GM18507 (cell line): ENCODE measurements around the gene PCSK6.

Experiments
- DNase-seq: peaks from one replicate; pipeline ENCODE4 v3.0.0; 2011; ENCODE audit warnings: low read depth; ENCODE audit not compliant: insufficient read length; ENCODE audit errors: extremely low spot score
- FAIRE-seq: peaks from 2 replicates; lab custom pipeline; 2011; peaks lifted over from hg19 to GRCh38; lab: Jason Lieb, UNC

PCSK6 gene

GRCh38 chr15:101326026-101326315 is 163.5 kb downstream of the PCSK6 start:
- DNase-seq (no peak), FAIRE-seq (no peak)

GRCh38 chr15:101325263-101326025 is 164.1 kb downstream of the PCSK6 start:
- FAIRE-seq (no peak), DNase-seq (no peak)

- no peak for FAIRE-seq
- DNase-seq: no peak
Observed at GRCh38 chr15:101324524-101325177, 164.9 kb downstream of the PCSK6 start.

DNA sequence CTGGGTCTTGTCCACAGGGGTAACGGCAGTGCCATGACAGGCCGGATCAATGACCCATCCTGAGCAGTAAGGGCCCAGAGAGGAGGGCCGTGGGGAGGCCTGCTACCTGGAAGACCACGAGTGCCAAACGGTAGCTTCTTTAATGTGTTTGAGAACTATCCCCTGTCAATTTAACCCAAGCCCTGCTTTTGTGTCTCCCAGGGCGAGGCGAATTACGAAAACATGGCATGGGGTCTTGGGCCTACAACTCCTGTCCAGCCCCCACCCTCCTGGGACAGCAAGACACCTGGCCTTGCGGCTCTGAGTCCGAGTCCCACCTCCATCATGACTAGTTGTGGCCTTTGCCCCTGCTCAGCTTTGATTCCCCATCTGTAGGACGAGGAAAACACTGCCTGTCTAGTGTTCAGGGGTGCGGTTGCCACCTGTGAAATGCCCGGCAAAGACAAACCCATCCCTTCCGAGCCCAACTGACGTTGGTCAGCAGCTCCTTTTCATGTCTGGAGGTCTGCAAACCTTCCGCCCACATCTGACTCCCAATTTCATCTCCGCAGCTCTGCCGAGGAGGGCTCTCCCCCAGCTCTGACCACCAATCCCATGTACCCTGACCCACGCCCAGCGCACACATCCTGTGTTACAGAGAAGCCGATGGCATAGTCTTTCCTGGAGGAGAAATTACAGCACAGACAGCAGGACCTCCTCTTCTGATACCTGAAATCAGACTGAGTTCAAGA is 165.5 kb downstream of the PCSK6 start:
- FAIRE-seq (no peak), DNase-seq (no peak)

DNA sequence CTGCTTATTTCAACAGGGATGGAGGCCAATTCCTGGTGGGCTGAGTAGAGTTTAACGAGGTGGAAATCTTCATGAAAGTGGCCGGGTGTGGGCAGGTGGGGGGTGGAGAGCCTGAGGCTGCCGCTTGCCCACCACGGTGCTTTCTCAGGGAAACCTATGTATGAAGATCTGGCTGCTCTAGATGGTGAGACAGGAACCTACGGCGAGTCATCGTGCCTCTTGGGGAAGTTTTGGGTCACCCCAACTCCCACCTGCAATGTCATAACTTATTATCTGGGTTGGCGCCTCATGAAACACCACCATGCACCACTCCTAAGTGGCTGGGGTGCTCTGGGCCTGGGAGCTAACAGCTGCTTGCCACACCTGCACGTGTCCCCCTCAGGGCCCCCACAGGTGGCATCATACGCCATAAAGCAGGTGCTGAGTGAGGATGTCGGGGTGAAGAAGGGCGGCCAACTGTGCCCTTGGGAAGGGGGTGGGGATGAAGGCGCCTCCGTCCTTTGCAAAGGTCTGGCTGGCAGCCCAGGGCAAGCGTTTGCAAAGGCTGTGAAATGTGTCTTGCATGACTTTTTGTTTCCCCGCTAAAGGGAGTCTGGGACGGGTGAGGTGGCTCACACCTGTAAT is 166.5 kb downstream of the PCSK6 start:
- FAIRE-seq: no peak
- DNase-seq: no peak

DNA sequence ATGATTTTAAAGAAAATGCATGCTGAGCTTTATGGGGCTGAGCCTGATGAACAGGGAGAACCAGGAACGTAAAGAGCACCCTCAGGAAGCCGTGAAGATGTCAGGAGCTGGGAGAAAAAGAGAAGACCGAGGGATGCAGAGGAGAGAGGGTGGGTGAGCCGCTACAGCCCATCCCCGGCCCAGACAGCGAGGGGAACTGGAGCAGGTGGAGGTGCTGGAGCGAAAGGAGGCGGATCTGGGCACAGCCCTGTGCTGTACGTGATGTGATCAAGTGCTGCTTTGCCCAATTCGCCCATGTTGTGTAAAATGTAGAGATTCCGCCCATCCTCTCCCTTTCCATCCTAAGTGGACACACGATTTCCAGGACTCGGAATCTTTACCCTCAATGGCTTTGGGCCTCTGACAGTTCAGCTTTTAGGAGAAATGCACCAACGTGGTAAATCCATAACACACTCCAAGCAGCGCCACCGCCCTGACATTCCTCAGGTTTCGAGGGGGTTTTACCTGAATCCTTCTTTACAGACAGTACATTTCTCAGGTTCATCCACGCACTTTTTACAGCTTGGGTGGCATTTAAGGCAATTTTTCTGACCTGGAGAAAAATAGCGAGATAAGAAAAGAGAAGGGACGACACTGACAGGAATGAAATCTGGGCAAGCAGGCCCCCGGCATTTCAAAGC is 167.4 kb downstream of the PCSK6 start:
- FAIRE-seq (no peak), DNase-seq (no peak)

- no peak for DNase-seq
- no peak for FAIRE-seq
Observed at GRCh38 chr15:101320501-101321052, 168.9 kb downstream of the PCSK6 start.

- FAIRE-seq (no peak), DNase-seq (no peak)
Observed at GRCh38 chr15:101318839-101319238, 170.7 kb downstream of the PCSK6 start.

- no peak for DNase-seq
Observed at GRCh38 chr15:101318147-101318819, 171.2 kb downstream of the PCSK6 start.

GRCh38 chr15:101317336-101317872 is 172.1 kb downstream of the PCSK6 start:
- FAIRE-seq: no peak
- no peak for DNase-seq

More at GRCh38 chr15:101318147-101318819, 171.2 kb downstream of the PCSK6 start:
- FAIRE-seq: no peak

DNA sequence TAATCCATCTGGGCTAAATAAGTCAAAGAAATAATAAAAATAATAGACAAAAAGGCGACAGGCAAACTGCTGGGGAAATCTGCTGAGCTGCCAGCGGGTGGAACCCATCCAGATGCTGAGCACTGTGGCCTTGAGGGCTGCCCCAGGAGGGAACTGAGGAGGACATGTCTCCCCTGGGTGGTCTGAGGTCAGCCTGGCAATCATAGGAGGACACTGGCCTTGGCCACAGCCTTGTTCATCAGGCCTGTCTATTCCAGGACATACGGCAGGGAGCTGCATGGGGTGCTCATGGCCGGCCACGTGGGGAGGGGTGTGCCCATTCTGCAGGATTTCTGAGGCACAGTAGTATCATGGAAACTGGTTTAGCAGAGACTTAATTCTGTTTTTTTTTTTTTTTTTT is 173.0 kb downstream of the PCSK6 start:
- FAIRE-seq: no peak
- no peak for DNase-seq

DNA sequence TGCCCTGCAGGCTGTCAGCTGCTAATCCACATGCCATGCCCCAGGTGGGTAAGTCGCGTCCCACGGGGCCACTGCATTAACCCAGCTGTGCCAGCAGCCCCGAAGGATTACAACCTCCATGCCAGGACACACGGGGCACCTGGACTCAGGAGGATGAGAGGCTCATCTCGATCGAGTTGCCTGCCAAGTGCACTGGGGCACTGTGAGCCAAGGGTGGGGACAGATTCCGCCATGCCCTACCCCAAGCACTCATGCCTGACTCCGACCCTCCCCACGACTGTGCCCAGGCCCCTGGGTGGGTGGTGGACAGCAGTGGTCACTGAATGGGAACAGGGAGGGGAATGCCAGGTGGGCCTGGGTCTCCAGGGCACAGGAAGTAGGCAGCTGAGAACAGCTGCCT is 173.8 kb downstream of the PCSK6 start:
- FAIRE-seq: no peak
- no peak for DNase-seq

- no peak for FAIRE-seq
Observed at GRCh38 chr15:101314336-101315125, 175.0 kb downstream of the PCSK6 start.

GRCh38 chr15:101313041-101313761 is 176.3 kb downstream of the PCSK6 start:
- no peak for FAIRE-seq

More at GRCh38 chr15:101314336-101315125, 175.0 kb downstream of the PCSK6 start:
- no peak for DNase-seq

DNA sequence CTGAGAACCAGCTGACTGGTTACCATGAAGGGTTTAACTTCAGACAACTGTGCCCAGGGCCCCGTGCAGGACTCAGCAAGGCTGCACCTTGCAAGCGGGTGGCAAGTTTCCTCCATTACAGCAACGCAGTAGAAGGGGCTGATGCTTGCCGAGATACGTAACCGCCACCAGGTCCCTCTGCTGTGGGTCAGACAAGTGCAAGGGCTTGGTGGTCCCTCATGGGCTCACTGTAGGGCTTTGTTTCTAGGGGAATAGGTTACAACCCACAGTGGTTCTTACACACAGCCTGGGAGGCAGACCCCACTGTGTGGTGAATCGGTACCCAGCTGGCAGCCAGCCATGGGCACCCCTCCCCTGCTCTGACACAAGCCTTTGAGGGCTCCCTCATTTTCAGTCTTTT is 179.0 kb downstream of the PCSK6 start:
- DNase-seq (no peak), FAIRE-seq (no peak)

More at GRCh38 chr15:101313041-101313761, 176.3 kb downstream of the PCSK6 start:
- DNase-seq: no peak

- FAIRE-seq: no peak
Observed at GRCh38 chr15:101310161-101310480, 179.4 kb downstream of the PCSK6 start.

GRCh38 chr15:101309436-101310160 is 179.9 kb downstream of the PCSK6 start:
- DNase-seq (no peak), FAIRE-seq (no peak)

More at GRCh38 chr15:101310161-101310480, 179.4 kb downstream of the PCSK6 start:
- DNase-seq: no peak
